Dermis microvascular lymphatic vessel endothelial cell (primary cell): ENCODE results near the gene CHRNA5. TPM values are rescaled to one million over a fixed set of nuclear protein-coding genes. Genes with fewer than 3 reads are reported as not detected.

Experiments
- DNase-seq, 2 donors: peaks; one replicate each; pipeline versions ENCODE4 v3.0.0 to v3.0.0-alpha.2; 2010; ENCODE audit warnings: low read depth in 2 of 2
- total RNA-seq: library from RNA; depleted of rRNA; stranded (reverse); fragments of >200 nt; gene quantifications from 2 replicates; pipeline ENCODE4 v1.2.1, GENCODE V29; 2014

Gene CHRNA5
- total RNA-seq, 1 donor from 2014 or later, result 2.1 TPM

DNA sequence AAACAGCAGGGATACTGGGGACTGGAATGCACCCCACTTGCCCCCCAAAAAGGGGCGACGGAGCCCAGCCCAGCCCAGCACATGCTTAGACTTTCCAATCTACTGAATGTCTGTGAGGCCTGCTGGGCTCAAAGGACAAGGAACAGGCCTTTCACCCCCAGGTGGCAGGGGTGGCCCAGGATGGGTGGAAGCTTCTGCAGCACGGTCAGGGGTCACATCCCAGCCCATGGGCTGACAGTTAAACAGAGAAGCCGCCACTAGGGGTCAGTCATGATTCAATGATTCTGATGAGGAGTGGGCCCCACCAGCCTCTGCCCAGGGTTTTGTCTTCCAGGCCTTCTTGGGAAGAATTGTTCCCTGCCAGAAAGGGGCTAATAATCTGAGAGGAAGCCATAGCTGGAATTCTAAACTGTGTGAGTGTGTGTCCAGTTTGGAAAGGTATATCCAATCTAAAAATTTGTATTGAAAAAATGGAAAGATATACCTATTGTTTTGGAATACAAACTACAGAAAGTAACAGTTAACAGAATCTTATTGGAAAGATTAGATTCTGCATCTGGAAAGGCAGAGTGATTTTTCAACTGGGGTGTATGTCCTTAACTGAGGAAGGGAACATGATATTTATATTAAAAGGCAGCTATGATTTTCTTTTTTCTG is 73.5 kb downstream of the CHRNA5 start:
- peak; percentile 24 to 58 for DNase-seq

DNA sequence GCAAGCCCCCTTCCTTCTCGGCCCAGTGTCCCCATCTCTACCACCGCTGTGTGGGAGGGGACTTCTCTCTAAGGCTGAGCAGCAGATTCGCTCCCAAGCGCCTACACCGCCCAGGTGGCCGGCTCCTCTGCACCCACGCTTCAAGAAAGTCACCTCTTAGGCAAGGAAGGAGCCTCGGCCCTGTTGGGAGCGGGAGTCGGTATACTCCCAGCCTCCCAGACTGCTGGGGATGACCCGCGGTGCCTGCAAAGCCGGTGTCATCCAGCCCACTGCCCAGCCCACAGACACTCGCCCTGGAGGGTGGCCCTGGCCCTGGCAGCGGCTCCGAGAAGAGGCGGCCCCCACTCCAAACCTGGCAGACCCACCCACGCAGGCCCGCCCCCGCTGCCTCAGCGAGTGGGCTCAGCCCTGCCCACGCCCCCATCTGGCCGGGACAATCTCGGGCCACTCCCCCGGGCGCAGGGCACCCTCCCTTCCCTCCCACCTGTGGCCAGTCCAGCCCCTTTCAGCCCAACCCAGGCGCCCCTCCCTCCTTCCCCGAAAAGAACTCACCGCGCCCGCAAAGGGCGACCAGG is 75.3 kb downstream of the CHRNA5 start:
- DNase-seq, result no peak

DNA sequence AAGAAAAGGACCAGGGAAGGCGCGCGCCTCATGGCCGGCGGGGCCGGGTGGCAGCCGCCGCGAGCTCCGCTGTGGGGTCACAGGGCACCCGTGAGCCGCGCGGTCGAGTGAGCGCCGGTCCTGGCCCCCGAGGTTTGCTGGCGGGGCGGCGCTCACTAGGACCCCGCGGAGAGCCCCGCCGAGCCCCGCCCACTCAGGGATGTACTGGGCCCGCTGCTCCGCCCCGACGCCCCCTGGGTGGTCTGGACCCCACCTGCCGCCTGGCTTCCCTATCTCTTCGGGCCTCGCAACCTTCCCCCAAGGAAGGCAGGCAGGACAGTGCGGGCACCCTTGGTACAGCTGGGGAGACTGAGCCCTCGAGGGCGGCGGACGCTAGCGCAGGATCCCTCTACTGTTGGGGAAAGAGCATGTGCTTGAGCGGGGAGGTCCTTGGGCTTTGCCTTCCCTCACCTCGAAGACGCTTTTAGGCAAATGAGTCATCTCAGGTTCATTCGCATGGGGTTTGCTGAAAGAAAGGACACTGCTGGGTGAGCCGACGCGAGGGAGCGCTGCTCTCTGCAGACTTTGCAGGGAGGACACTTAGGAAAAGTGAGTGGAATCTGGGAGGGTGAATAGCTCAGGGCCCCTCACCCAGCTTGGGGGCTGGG is 75.9 kb downstream of the CHRNA5 start, which contains the start of gene CHRNB4:
TSS of gene CHRNB4 (minus strand) at position 109 of the 647 bp plus-strand sequence. CDS start at position 32, 77 bp downstream.
- no peak for DNase-seq

DNA sequence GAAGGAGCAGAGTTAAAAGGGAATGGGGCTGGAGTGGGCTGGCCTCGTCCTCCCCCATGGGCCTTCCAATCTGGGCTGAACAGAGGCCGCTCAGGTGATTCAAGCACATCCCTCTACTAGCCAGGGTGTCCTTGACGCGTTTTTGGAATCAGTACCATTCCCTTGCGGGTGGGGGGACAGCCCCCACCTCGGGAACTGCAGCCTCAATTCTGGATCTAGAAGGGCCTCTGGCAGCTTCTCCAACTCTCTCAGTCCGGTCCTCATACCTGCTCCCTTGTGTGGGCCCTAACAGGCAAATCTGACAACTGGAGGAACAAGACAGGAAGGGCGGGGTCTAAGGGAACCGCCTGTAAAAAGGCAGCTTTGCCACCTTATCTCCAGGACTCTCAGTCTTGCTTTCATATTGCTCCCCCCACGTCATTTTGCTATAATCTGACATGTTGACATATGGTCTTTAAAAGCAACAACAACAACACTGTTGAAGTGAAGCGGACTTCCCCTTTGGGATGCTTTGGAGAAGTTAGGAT is 76.5 kb downstream of the CHRNA5 start:
- no peak for DNase-seq

DNA sequence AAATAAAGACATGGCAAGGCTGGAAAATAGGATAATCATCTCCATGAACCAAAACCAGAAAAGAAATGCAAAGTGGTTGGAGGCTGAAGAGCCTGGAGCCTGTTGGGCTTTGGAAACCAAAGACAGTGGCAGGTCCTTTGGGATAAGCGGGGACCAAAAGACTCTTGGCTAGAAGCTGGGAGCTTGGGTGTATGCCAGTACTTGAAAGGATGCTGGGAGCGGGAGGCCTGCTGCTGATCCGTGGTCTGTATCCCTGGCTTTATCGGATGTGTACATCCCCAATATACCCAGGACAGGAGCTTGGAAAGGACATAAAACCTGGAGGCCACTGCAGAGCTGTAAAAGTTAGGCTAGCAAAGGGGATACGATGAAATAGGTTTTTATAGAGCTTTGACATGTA is 77.0 kb downstream of the CHRNA5 start:
- DNase-seq, result no peak

Other genes with a start within 250 kb of the CHRNA5 start
- not detected in 2 replicates for gene CRABP1, start 225.2 kb upstream of the CHRNA5 start, total RNA-seq
- 17.7 and 25.7 TPM in 2 replicates for gene IREB2, start 127.3 kb upstream of the CHRNA5 start, total RNA-seq
- gene HYKK, start 57.9 kb upstream of the CHRNA5 start, total RNA-seq, result 0.90 and 1.6 TPM in 2 replicates
- 192 and 213 TPM in 2 replicates for gene PSMA4, start 25.1 kb upstream of the CHRNA5 start, total RNA-seq
- gene CHRNA3, start 55.5 kb downstream of the CHRNA5 start, total RNA-seq, result under 0.01 TPM in 1 of 2 replicates, not detected in the other
- not detected in 2 replicates for gene CHRNB4, start 75.7 kb downstream of the CHRNA5 start, total RNA-seq
- gene ADAMTS7, start 245.9 kb downstream of the CHRNA5 start, total RNA-seq, result 6.5 and 8.1 TPM in 2 replicates